ENCODE data around the gene HMOX1. TPM values are rescaled to one million over a fixed set of nuclear protein-coding genes. Genes with fewer than 3 reads are reported as not detected.

Gene HMOX1
- polyA plus RNA-seq, 1 donor (not counting 4 experiments of a cell fraction or from before 2014, with no cell fraction given) = 1.5 TPM

GRCh38 chr22:35335468-35335867 lies 45.4 kb upstream of the HMOX1 start:
- dilution Hi-C loops (cut with MboI; ENCODE audit: extremely low pct_ligation_motif_present, low sequenced_read_pairs) = no loop called here
- H3K79me2 ChIP-seq (ENCODE audit: control insufficient read depth, insufficient read depth, low read length) = no peaks in the 10 kb centered on the region
- no peaks in the 10 kb centered on the region for H3K9me1 ChIP-seq (ENCODE audit: control insufficient read depth, extremely low read depth, insufficient read depth, low read length)
- no peak overlapping the region for H3K9ac ChIP-seq (ENCODE audit: control insufficient read depth, extremely low read depth, insufficient read depth, low read length)
- no peak overlapping the region for H3K4me3 ChIP-seq (ENCODE audit: control insufficient read depth in 2 of 3, extremely low read depth in 1 of 3, insufficient read depth in 2 of 3, low read depth in 1 of 3, low read length in 3 of 3)
- FAIRE-seq (no peak), DNase-seq (ENCODE audit: low read depth, low spot score) (no peak)
- no peak overlapping the region for H3K27ac ChIP-seq (ENCODE audit: control insufficient read depth, insufficient read depth, low read length)
- no peaks in the 10 kb centered on the region for H4K20me1 ChIP-seq (ENCODE audit: control insufficient read depth, extremely low read depth, insufficient read depth, low read length)
- no peaks in the 10 kb centered on the region for H3K27me3 ChIP-seq (ENCODE audit: control insufficient read depth, extremely low read depth, insufficient read depth, low read length)
- no peak overlapping the region for H2AFZ ChIP-seq (ENCODE audit: control insufficient read depth, low read length)
- H3K9me3 ChIP-seq (ENCODE audit: control insufficient read depth, low read depth, low read length) = no peaks in the 10 kb centered on the region
- no peak for TF ChIP-seq EZH2 (IDR thresholded peaks at IDR 0.05; ENCODE audit: low read length)
- TF ChIP-seq, protein P1, sequence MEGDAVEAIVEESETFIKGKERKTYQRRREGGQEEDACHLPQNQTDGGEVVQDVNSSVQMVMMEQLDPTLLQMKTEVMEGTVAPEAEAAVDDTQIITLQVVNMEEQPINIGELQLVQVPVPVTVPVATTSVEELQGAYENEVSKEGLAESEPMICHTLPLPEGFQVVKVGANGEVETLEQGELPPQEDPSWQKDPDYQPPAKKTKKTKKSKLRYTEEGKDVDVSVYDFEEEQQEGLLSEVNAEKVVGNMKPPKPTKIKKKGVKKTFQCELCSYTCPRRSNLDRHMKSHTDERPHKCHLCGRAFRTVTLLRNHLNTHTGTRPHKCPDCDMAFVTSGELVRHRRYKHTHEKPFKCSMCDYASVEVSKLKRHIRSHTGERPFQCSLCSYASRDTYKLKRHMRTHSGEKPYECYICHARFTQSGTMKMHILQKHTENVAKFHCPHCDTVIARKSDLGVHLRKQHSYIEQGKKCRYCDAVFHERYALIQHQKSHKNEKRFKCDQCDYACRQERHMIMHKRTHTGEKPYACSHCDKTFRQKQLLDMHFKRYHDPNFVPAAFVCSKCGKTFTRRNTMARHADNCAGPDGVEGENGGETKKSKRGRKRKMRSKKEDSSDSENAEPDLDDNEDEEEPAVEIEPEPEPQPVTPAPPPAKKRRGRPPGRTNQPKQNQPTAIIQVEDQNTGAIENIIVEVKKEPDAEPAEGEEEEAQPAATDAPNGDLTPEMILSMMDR (optimal IDR thresholded peaks at IDR 0.05 in 1 of 3, IDR thresholded peaks at IDR 0.05 in 1 of 3, conservative IDR thresholded peaks at IDR 0.05 in 1 of 3; ENCODE audit: extremely low read depth in 1 of 3, insufficient read depth in 2 of 3, low read length in 3 of 3) = no peak
- H3K4me2 ChIP-seq (ENCODE audit: control insufficient read depth, extremely low read depth, insufficient read depth, low read depth, low read length) = no peak overlapping the region
- peaks cover 5 to 18% of the 10 kb centered on the region in 2 experiments for H3K36me3 ChIP-seq (ENCODE audit: control insufficient read depth in 2 of 2, extremely low read depth in 1 of 2, insufficient read depth in 2 of 2, low read length in 2 of 2)
- H3K4me1 ChIP-seq (ENCODE audit: control insufficient read depth, extremely low read depth, insufficient read depth, low read length) = peaks cover under 1% of the 10 kb centered on the region

DNA sequence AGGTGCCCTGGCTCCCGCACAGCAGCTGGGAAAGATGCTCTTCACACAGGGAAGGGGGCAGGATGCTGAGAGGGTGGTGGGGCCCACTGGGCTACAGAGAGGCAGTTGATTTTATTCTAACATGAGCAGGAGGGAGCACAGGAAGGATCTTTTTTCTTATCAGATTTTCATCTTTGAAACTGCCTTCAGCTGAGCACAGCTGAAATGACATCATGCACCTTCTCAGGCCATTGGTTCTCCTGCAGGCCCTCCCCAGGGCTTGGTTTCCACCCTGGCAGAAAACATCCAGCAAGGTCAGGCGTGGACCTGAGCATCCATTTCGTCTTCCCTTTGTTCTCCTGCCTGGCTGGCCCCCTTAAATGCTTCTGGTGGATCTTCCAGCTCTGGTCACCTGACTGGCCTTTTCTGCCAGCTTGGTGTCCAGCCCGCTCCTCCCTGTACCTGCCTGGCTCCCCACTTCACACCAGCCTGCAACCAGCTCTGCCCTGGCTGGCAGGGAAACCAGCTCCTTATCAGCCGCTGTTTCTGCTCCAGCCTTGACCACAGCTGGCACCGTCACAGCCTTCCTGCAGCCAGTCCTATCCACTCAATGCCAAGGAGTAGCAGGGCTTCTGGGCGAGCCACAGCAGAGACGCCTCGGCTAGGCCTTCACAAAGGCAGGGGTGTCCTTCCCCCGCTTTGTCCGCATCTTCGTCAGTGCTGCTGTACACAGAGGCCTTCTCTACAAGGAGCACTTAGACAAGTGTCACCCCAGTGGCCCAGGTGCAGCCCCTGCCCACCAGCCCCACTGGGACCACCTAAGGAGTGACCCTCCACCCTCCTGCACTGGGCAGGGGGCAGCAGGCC lies 44.7 kb upstream of the HMOX1 start:
- H3K9me3 ChIP-seq (ENCODE audit: control insufficient read depth, low read depth, low read length) = no peaks in the 10 kb centered on the region
- H3K27me3 ChIP-seq (ENCODE audit: control insufficient read depth, extremely low read depth, insufficient read depth, low read length) = no peaks in the 10 kb centered on the region
- no peaks in the 10 kb centered on the region for H3K4me1 ChIP-seq (ENCODE audit: control insufficient read depth, extremely low read depth, insufficient read depth, low read length)
- H3K9me1 ChIP-seq (ENCODE audit: control insufficient read depth, extremely low read depth, insufficient read depth, low read length) = no peaks in the 10 kb centered on the region
- dilution Hi-C loops (cut with MboI; ENCODE audit: extremely low pct_ligation_motif_present, low sequenced_read_pairs) = no loop called here
- H3K9ac ChIP-seq (ENCODE audit: control insufficient read depth, extremely low read depth, insufficient read depth, low read length) = no peak overlapping the region
- TF ChIP-seq EZH2 (IDR thresholded peaks at IDR 0.05; ENCODE audit: low read length) = no peak
- TF ChIP-seq, protein P1 (optimal IDR thresholded peaks at IDR 0.05 in 1 of 3, IDR thresholded peaks at IDR 0.05 in 1 of 3, conservative IDR thresholded peaks at IDR 0.05 in 1 of 3; ENCODE audit: extremely low read depth in 1 of 3, insufficient read depth in 2 of 3, low read length in 3 of 3) = no peak
- DNase-seq (ENCODE audit: low read depth, low spot score) = no peak
- H3K27ac ChIP-seq (ENCODE audit: control insufficient read depth, insufficient read depth, low read length) = no peak overlapping the region
- FAIRE-seq = no peak
- H3K79me2 ChIP-seq (ENCODE audit: control insufficient read depth, insufficient read depth, low read length) = no peaks in the 10 kb centered on the region
- H3K4me2 ChIP-seq (ENCODE audit: control insufficient read depth, extremely low read depth, insufficient read depth, low read depth, low read length) = no peak overlapping the region
- no peak overlapping the region for H3K4me3 ChIP-seq (ENCODE audit: control insufficient read depth in 2 of 3, extremely low read depth in 1 of 3, insufficient read depth in 2 of 3, low read depth in 1 of 3, low read length in 3 of 3)
- peaks cover 5 to 17% of the 10 kb centered on the region in 2 experiments for H3K36me3 ChIP-seq (ENCODE audit: control insufficient read depth in 2 of 2, extremely low read depth in 1 of 2, insufficient read depth in 2 of 2, low read length in 2 of 2)
- H2AFZ ChIP-seq (ENCODE audit: control insufficient read depth, low read length) = no peak overlapping the region
- H4K20me1 ChIP-seq (ENCODE audit: control insufficient read depth, extremely low read depth, insufficient read depth, low read length) = no peaks in the 10 kb centered on the region
